Daoy (cell line): ENCODE data around the gene SCIN. TPM values are rescaled to one million over a fixed set of nuclear protein-coding genes. Genes with fewer than 3 reads are reported as not detected.

Experiments
- DNase-seq: peaks from one replicate; pipeline ENCODE4 v3.0.0-alpha.2; 2015; ENCODE audit warnings: low read depth
- total RNA-seq: library from RNA; depleted of rRNA; stranded (reverse); fragments of >200 nt; shearing (Covaris generic); gene quantifications from 2 replicates; pipeline ENCODE4 v1.2.3, GENCODE V29; 2014

Gene SCIN
- total RNA-seq, 1 experiment from 2014 or later = 0.06 TPM

DNA sequence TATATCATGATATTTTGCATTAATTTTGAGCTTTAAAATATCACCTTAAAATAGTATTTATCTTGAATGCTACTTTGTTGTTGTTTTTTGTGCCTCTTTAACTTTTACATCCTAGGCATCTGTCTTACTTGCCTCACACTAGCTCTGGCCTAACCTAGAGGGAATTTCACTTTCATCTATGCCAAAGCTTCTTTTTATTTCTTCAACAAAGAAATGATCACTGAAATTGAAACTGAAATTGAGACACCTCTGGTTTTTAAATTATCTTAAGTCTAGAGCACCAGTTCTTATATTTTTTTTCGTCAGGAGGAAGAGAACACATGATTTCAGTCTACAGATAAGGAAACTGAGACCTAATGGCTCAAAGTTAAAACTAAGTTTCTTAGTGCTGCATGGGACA lies 3.5 kb upstream of the SCIN start:
- DNase-seq = no peak

DNA sequence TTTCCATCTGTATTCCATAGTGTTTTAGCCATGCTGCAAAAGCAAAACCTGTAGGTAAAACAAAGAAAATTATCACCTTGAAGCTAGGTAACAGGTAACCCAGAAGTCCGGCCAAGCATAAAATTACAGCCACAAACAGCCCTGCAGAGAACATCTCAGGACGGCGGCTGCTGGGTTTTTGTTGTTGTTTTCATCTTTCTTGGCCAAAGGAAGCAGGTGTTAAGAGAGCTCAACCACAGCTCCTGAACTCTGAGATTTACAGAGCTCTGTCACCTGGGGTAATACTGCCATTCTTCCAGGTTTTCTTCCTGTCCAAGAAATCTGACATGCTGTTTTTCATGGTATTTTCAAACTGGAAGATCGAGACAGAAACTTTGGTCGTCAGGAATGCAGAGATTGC lies 847 bp upstream of the SCIN start:
- DNase-seq = no peak

DNA sequence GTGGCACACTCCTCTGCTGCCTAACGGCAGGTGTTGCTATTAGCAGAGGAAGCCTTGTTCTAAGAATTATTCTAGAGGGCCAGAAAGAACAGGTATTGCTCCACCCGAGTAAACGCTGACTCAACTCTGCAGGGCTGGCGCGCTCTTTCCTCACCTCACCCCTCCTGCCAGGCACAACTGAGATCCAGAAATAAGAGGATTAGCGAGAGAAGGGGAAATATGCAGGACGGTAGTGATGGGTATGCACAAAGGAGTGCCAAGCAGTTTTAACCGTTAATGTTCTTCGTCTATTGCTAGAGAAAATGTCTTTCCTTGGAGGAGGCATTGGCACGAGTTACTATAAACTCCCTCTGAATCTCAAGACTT lies 369 bp upstream of the SCIN start:
- peak; percentile 25 for DNase-seq

DNA sequence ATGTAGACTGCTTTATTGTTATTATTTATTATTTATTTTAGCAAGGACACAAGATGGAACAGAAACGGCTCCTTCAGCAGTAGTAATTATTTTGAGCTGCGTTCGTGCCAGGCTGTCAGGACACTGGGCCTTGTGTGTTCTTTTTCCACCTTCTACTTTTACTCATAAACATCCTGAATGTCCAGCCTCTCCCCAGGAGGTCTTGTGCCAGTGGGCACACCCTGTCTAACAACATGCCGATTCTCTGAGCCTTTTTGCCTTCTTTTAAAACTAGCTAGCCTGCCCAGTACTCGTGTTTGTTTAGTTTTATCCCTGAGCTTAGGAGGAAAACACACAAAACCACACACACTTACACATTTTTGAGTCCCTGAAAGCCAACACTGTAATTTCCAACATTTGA lies 1.2 kb downstream of the SCIN start:
- no peak for DNase-seq

DNA sequence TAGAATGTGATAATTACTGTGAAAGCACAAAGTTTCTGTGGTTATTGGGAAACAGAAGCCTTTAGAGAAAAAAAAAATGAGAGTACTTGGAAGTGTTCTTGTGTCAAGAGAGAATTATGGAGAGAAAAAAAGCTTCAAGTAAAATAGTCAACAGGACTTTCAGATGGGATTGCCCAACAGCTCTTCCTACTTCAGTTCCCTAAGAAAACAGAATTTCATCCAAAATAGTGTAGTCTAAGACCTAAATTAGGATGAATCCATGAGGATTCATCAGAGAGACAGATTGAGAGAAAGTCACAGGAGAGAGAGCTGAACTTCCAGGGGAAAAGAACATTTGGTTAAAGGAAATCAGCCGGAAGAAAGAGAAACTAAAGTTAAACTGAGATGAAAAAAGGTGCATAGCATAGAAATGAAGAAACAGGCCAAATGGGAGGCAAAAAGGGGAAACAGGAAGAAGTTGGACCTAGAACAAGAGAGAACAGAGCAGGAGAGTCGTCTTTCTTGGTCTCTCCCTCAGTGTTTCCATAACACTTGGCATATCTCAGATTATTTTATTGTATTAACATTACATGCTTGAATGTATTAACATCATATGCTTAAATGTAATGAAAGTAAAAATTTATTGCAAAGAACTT lies 2.5 kb downstream of the SCIN start:
- DNase-seq = no peak

DNA sequence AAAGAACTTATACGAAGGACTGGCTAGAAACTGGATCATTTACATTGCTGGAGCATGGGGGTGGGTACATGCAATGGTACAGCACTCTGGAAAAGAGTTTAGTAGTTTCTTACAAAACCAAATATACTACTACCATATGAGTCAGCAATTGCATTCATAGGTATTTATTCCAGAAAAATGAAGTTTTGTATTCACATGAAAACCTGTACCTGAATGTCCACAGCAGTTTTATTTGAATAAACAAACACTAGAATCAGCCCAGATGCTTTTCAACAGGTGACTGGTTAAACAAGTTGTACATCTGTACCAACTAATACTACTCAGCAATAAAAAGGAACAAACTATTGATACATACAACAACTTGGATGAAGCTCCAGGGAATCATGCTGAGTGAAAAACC lies 3.4 kb downstream of the SCIN start:
- DNase-seq = no peak

DNA sequence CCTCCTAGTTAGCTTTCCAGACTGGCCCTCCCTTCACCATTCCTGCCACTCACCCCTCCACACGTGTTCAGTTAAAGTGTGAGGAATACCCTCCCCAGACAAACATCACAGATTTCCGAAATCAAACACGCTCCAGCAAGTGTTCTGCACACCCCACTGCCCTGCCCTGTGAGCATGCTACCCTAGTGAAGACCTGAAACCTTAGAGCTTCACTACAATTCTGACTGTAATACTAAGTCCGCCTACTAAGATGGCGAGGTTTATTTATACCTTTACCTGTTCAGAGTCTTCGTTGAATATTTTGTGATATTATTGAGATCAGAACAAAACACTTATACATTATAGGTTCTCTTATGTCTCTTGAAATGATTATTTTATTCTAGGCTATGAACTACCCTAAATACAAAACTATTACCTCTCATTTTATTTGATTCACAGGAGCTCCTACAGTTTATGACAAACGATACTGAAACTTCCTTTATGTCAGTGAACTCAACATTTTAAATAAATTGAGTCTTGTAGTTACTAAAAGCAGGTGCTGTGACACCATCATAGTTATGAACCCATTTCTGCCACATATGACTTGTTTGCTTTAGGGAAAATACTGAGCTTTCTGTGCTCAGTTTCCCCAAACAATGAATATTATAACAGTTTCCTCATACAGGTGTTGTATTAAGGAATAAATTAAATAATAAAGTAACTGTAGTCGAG lies 8.6 kb downstream of the SCIN start:
- no peak for DNase-seq

DNA sequence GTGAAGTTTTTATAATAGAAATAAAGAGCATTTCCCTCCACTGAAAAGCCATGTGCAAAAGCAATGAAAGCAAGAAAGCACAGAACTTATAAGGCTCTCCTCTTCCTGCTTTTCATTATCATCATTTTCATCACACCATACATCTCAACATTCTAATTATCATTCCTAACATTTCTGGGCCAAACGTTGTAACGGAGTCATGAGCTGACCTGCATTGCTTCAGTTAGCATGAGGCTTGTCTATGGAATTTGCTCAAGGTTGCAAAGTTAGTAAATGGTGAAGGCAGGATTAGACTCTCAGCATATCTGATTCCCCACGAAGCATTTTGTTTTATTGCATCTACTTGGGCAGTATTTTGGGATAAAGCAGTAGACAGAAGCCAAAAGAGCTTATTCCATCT lies 11.4 kb downstream of the SCIN start:
- DNase-seq = no peak

DNA sequence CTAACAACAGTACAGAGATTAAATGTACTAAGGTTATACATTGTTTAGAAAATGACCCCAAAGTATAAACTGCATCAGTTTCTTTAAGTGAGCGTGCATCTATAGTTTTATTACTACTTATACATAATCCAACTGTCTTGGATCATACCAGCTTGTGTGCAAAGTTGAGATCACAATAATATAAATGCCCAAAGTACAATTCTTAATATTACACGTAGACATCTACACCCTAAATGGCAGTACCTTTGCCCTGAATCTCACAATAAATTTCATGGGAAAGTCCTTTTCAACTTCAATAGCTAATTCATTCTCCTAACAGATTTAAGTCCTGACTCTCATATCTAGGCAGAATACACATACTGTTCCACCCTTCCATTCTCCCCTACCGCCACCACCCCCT lies 11.8 kb downstream of the SCIN start:
- no peak for DNase-seq

DNA sequence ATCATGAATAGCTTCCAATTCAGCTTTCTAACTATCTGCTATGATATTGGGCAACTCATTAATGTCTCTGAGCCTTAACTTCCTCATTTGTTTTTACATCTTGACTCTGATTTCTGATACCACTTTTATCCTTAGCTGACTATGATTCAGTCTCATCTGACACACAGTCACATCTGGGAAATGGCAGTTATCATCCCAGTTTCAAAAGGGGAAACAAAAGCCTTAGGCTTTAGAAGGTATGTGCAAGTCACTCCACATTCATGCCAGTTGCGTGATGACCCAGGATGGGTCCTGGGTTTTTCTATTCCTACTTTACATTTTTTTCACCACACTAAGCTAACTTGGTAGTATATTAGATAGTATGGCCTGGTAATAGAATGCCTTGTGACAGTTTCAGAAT lies 12.7 kb downstream of the SCIN start:
- DNase-seq = no peak

DNA sequence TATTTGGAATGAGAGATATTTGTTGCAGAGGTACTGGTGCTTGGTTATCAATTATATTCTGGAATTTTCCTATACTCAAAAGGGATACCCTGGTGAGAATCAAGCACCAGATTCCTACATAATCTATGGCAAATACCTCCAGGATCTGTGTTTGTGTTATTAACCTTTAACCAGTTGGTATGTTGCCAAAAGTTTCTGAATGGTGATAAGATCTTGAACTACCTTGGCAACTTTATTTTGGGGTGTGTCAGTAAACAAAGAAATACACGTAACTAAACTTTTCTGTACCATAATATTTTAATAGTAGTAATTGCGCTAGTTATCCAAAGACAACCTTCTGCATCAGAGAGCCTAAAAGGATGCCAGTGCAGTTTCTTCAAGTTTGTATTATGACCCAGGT lies 13.4 kb downstream of the SCIN start:
- DNase-seq = no peak

DNA sequence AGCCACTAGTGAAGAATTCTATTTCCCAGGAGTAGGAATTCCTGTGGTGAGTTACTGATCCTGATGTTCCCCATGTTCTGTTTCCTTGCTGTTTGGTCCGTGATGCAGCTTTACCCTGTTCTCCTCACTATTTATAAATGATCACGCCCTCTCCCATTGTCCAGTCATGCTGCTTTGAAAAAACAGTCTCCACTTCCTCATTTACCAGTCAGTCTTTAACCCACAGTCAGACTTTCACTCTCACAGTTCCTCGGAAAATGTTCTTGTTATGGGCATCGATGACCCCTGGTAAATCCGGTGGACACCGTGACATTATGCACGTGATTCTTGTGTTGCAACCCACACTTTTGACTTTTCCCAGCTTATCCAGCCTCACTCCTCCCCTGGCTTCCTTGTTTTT lies 14.4 kb downstream of the SCIN start:
- DNase-seq = no peak

DNA sequence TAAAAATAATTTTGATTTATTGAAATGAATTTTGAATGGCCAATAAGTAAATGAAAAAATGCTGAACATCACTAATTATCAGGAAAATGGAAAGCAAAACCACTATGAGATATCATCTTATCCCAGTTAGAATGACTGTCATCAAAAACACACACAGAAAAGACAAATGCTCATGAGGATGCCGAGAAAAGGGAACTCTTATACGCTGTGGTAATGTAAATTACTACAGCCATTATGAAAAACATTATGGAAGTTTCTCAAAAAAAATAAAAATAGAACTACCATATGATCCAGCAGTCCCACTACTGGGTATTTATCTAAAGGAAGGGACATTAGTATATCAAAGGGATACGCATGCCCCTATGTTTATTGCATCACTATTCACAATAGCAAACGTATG lies 15.8 kb downstream of the SCIN start:
- no peak for DNase-seq

DNA sequence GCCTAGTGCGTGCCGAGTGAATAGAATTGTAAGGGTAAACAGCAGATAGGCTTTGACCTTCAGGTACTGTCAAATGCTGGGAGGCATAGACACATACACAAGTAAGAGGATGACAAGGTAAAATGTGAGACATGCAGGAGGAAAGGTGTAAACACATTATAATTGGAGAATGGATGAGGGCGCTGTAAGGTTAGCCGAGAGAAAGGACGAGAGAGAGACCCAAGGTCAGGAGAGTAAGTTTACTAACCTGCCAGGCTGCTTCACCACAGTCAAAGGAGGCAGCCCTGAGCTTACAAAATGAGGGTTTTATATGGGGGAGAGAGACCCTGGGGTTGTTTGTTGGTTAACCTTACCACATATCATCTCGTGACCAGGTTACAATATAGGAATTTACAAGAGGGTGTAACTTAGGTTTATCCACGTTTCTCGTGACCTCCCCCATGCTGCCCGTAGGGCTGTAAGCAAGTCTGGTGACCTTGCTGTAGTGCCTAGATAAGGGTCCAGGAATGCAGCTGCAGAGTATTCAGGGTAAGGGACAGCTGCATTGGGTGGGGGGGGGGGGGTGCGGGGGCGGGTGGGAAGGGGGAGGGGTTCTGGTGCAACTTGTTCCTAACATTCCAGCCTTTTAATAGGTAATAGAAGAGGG lies 17.9 kb downstream of the SCIN start:
- no peak for DNase-seq

DNA sequence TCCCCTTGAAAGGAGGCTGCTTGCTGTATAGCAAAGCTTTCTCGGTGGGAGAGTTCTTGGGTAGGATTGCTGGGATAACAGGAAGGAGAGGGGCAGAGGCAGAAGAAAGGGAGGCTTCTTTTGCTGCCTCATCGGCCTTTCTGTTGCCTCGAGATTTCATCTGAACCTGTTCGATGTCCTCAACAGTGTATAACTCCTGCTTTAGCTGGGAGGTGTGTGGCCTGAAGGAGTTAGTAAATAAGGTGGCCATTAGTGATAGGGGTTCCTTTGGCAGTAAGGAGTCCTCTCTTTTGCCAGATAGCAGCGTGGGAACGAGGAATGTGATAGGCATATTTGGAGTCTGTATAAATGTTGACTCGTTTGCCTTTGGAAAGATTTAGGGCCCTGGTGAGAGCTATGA lies 20.0 kb downstream of the SCIN start:
- no peak for DNase-seq

DNA sequence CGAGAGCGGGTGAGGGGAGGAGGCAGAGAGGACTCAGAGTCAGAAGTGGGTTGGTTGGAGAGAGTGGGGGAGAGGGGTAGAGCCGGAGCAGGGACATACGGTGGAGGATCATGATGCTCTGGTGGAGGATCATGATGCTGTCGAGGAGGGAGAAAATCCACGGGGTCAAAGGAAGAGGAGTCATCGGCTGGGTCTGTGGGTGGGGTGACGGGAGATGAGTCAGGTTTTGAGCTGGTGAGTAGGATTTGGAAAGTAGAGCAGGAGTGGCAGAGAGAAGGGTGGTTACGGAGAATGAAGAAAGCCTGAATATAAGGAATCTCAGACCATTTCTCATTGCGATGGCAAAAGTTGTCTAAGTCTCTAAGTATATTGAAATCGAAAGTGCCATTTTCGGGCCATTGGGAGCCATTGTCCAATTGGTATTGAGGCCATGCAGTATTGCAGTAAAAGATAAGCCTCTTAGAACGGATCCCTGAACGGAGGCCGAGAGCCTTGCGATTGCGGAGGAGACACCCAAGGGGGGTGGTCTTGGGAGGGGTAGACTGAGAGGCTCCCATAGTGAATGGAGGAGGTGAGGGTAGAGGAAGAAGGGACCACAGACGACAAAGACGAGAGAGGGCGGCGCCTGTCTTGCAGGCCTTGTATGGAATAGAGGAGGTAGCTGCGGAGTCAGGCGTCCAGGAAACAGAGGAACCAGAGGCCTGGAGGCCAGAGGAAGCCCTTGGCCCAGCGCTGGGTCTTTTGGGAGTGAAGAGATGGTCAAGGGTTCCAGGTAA lies 23.8 kb downstream of the SCIN start:
- peak; percentile 48 for DNase-seq

DNA sequence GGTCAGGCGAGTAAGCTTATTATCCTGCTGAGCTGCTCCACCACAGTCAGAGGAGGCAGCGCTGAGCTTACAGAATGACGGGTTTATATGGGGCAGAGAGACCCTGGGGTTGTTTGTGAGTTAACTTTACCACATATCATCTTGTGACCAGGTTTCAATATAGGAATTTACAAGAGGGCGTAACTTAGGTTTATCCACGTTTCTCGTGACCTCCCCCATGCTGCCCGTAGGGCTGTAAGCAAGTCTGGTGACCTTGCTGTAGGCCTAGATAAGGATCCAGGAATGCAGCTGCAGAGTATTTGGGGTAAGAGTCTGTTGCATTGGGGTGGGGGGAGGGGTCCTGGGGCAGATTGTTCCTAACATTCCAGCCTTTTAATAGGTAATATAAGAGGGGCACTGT lies 24.6 kb downstream of the SCIN start:
- DNase-seq = no peak

DNA sequence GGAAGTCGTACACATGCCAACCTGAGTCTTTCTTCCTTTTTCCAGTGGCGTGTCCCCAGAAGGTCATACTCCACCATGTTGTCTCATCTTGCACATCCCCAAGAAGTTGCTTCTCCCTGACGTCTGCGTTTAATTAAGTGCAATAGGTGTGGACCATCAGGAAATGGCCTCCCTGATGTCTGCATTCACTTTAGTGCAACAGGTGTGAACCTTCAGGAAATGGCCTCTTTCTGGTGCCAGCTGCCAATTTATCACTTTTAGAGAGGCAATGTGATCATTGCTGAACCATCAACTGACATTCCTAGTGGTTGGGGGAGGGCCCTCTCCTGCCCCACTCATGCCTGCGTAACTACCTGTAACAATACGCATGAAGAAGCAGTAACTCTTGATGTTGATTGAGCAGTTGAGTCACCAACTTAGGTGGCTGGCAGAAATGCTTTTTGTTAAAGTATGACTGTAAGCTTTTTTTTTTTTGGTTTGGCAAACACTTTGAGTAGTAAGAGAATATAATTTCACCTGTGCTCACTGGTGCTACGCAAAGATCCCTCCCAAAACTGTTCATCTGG lies 25.8 kb downstream of the SCIN start:
- no peak for DNase-seq

DNA sequence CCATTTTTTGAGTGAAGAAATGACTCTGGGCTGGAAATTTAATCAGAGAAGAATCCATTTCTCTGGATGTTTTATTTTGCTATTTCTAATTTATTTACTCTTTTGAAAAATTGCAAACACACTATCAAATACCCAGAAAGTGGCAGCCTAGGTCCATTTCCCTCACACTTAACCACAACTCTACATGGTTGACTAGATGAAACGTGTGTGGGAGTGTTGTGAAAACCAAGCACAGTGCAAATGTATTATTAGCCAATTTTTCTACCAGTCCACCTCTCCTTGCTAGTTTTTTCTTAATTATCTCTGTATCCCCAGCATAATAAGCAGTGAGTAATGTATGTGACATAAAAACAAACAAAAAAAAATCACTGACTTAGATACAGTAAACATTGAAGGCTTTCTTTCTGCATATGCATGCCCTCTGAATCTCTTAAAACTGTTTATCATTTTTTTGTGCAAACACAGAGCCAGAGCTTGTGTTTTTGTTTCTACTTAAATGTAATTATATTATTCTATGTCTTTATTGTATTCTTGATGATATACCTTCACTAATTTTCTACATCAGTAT lies 30.9 kb downstream of the SCIN start:
- no peak for DNase-seq

DNA sequence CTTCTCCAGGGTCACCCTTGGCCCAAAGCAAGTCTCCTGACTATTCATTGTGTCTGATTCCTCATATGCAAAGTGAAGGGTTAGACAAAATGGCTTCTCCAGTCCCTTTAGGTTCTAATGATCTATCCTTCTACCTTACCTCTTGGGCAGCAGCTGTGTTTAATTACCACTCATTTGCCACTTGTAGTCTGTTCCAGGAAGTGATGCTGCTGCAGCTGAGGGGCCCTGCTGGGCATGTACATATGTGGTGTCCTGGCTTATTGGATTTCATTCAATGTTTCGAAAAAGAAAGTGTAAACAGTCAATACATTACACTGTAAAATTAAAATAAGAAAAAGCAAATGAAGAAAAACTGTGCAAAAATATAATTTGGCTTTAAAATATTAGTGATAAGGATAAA lies 36.6 kb downstream of the SCIN start:
- DNase-seq = peak; percentile 13

DNA sequence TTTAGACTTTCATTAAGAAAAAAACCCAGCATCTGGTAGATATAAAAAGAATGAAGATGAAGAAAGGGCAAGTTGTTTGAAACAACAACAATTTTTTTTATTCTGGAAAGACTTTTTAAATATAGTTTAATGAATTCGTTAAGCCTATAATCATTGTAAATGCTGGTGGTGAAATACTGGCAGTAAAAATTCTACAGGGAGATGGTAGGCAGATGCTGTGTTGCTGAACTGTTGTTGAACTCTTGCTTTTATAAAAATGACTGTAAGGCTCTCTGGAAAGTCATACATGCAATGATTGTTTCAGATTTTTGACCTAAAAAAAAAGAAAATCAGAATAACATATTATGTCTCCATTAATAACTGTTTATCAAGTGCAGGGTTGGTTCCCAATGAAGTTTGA lies 39.0 kb downstream of the SCIN start:
- DNase-seq = no peak

DNA sequence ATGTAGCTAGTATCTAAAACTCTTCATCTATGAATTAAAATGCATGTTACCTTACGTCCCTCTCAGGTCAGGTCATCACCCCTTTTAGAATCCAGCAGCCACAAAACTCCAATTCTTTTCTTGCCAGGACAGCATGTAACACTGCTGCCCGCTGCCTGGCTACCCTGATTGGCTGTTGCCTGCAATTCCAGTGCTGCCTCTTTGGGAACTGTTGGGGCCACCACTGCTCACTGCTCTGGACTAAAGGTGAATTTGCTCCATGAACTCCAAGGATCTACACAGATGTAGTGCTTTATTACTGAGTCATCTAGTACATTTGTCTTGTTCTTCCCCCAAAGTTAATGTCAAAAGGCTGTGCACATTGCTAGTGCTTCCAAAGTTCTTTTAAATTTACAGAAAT lies 40.4 kb downstream of the SCIN start:
- DNase-seq = no peak
